GM12874 (cell line): ENCODE measurements around the gene ANKRD13D.
A peak's percentile ranks its signal among the peaks of the same experiment; 100 is the strongest.

ENCODE experiments used
- CTCF ChIP-seq: IDR thresholded peaks from 2 replicates; pipeline ENCODE4 v1.5.1; 2011; ENCODE audit warnings: low read depth, mild to moderate bottlenecking, control low read depth, low read length, moderate library complexity; ENCODE audit not compliant: insufficient read depth

Gene ANKRD13D

GRCh38 chr11:67345247-67345919 lies 56.3 kb downstream of the ANKRD13D start:
- no peak for TF ChIP-seq CTCF

GRCh38 chr11:67345920-67346819 lies 57.1 kb downstream of the ANKRD13D start:
- TF ChIP-seq CTCF: peak; percentile 88

DNA sequence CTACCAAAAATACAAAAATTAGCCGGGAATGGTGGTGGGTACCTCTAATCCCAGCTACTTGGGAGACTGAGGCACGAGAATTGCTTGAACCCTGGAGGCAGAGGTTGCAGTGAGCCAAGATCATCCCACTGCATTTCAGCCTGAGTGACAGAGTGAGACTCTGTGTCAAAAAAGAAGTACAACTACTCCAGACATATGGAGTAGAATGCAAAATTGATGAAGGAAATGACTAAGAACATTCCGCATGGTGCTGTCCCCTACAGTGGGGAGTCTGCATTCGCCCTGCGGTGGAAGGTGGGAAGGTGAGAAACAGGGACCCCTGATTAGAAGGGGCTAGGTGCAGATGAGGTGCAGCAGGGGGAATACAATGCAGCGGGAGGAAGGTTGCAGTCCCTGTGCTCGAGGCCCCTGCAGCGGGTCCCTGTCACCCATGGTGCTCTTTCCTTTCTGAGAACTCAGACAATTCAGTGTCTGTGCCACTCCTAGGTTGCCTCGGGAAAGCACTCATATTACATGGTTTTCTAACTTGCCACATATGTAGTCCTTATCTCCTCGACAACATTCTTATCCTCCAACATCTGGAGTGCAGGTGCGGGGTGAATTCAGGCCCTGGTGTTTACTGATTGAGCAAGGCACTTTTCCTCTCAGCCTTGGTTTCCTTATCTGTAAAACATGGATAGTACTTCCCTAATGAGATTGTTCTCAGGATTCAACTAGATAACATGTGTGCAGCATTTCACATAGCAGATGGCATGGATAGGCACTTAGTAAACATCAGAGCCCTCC lies 59.1 kb downstream of the ANKRD13D start:
- no peak for TF ChIP-seq CTCF

DNA sequence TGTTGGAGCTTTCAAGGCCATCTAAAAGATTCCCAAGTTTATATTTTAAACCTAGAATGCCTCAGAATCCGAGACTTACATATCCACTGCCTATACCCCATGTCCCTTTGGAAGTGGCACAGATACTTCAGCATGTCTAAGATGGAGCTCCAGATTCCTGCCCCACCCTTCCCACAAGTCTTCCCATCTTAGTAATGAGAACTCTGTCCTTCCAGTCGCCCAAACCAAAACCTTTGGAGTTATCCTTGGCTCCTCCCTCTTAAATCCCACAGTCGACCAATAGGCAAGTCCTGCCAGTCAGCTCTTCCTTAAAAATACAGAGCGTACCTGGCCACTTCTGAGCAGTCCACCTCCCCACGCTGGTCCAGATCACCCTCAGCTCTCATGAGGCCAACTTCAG lies 59.9 kb downstream of the ANKRD13D start:
- no peak for TF ChIP-seq CTCF

GRCh38 chr11:67349457-67349856 lies 60.4 kb downstream of the ANKRD13D start:
- no peak for TF ChIP-seq CTCF

DNA sequence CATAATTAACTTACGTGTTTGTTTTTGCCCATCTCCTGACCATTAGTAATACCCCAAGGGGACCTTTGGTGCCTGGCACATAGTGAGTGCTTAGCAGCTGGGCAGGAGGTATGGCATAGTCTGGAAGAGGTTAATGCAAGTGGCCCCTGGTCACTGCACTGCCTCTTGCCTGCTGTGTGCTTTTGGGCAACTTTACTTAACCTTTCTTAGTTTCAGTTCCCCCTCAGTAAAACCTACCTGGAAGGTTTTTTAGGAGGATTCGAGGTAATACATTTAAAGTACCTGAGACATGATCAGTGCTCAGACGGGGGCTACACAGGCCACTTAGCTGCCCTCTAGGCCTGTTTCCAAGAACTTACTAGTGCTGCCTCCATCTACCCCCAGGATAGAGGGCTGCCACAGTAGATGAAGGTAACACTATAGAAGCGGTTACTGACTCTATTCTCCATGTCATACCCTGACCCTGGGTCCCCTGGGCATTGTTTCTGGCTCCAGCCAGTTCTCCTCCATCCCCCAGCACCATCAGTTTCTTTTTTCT lies 60.9 kb downstream of the ANKRD13D start:
- no peak for TF ChIP-seq CTCF
